Memory B cell (primary cell): Measurements from ENCODE around the gene RPS6KC1.
"Not testable (repeated sequence)": the region's sequence is repeated elsewhere in the genome, so short reads cannot be mapped to it uniquely, and the experiment has no call there.

Experiments used
- ATAC-seq: fragments of 150-1000 bp; cut with Tn5 transposase; 2 replicates; pipeline ENCODE4 v1.10.0; 2021; ENCODE audit warnings: low read depth, mild to moderate bottlenecking, moderate library complexity
- DNase-seq, 2 donors: peaks; one replicate each; pipeline ENCODE4 v3.0.0; 2022; ENCODE audit warnings: low spot score in 2 of 2
- H3K27ac Mint-ChIP-seq: one replicate; pipeline ENCODE4 v1.8.0; 2022; ENCODE audit warnings: mild to moderate bottlenecking, moderate library complexity, mixed read lengths
- H3K27me3 Mint-ChIP-seq: one replicate; pipeline ENCODE4 v1.8.0; 2022; ENCODE audit warnings: mixed read lengths
- H3K36me3 Mint-ChIP-seq: one replicate; pipeline ENCODE4 v1.8.0; 2022; ENCODE audit warnings: mild to moderate bottlenecking, mixed read lengths
- H3K4me1 Mint-ChIP-seq: one replicate; pipeline ENCODE4 v1.8.0; 2022; ENCODE audit warnings: mixed read lengths
- H3K4me3 Mint-ChIP-seq: one replicate; pipeline ENCODE4 v1.8.0; 2022; ENCODE audit warnings: mild to moderate bottlenecking, moderate library complexity, mixed read lengths
- H3K9me3 Mint-ChIP-seq: one replicate; pipeline ENCODE4 v1.8.0; 2022; ENCODE audit warnings: mixed read lengths

The RPS6KC1 gene

DNA sequence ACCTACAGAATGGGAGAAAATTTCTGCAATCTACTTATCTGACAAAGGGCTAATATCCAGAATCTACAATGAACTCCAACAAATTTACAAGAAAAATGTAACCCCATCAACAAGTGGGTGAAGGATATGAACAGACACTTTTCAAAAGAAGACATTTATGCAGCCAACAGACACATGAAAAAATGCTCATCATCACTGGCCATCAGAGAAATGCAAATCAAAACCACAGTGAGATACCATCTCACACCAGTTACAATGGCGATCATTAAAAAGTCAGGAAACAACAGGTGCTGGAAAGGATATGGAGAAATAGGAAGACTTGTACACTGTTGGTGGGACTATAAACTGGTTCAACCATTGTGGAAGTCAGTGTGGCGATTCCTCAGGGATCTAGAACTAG lies 168.0 kb downstream of the RPS6KC1 start:
- H3K9me3 Mint-ChIP-seq, H3K27me3 Mint-ChIP-seq, H3K27ac Mint-ChIP-seq, H3K4me3 Mint-ChIP-seq, H3K4me1 Mint-ChIP-seq, H3K36me3 Mint-ChIP-seq, ATAC-seq, DNase-seq: not testable (repeated sequence)

GRCh38 chr1:213221209-213221608 lies 170.2 kb downstream of the RPS6KC1 start:
- Mint-ChIP-seq H3K27ac (no peak overlapping the region), H3K9me3 (no peaks in the 10 kb centered on the region), H3K36me3 (peaks cover 5% of the 10 kb centered on the region), H3K4me1 (no peaks in the 10 kb centered on the region), H3K4me3 (no peak overlapping the region), H3K27me3 (no peaks in the 10 kb centered on the region)
- DNase-seq (no peak), ATAC-seq (no peak)

GRCh38 chr1:213227458-213227857 lies 176.4 kb downstream of the RPS6KC1 start:
- H3K4me3 Mint-ChIP-seq, result no peak overlapping the region
- H3K36me3 Mint-ChIP-seq, result peaks cover 18% of the 10 kb centered on the region
- DNase-seq (no peak), ATAC-seq (no peak)
- H3K9me3 Mint-ChIP-seq, result no peaks in the 10 kb centered on the region
- peaks cover 2% of the 10 kb centered on the region for H3K4me1 Mint-ChIP-seq
- H3K27me3 Mint-ChIP-seq, result no peaks in the 10 kb centered on the region
- no peak overlapping the region for H3K27ac Mint-ChIP-seq

DNA sequence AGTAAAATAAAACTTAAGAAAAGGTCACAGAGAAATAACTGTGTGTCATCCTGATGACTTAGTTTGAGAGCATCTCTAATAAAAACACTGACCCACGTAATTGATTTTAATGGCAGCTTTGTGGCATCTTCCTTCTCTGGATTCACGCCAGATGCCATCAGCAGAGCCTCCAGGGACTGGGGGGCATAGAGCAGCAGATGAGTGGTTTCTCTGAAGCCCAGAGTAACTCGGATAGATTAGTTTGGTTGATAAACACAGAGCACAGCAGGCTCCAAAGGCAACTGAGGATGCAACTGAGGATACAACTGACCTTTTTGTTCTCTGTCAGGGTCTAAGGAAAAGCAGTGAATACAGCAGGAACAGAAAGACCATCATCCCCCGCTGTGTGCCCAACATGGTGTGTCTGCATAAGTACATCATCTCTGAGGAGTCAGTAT lies 180.8 kb downstream of the RPS6KC1 start:
- DNase-seq (no peak), ATAC-seq (no peak)
- peaks cover 2% of the 10 kb centered on the region for H3K4me1 Mint-ChIP-seq
- no peak overlapping the region for H3K4me3 Mint-ChIP-seq
- peaks cover 15% of the 10 kb centered on the region for H3K36me3 Mint-ChIP-seq
- H3K27me3 Mint-ChIP-seq, result no peaks in the 10 kb centered on the region
- H3K27ac Mint-ChIP-seq, result no peak overlapping the region
- H3K9me3 Mint-ChIP-seq, result no peaks in the 10 kb centered on the region

DNA sequence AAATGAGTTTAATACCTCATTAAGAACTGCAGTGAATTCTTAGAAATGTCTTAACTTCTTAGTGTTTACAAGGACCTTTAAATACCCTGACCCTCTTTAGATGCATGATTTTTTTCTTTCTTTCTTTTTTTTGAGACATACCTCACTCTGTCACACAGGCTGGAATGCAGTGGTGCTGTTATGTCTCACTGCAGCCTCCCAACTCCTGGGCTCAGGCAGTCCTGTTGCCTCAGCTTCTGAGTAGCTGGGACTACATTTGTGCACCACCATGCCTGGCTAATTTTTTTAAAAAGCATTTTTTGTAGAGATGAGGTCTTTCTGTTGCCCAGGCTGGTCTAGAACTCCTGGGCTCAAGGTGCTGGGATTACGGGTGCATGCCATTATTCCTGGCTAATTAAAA lies 191.8 kb downstream of the RPS6KC1 start:
- no peak overlapping the region for H3K4me3 Mint-ChIP-seq
- no peaks in the 10 kb centered on the region for H3K27me3 Mint-ChIP-seq
- ATAC-seq, result no peak
- DNase-seq, result no peak
- H3K36me3 Mint-ChIP-seq, result peaks cover 8% of the 10 kb centered on the region
- no peaks in the 10 kb centered on the region for H3K4me1 Mint-ChIP-seq
- H3K27ac Mint-ChIP-seq, result no peak overlapping the region
- H3K9me3 Mint-ChIP-seq, result no peaks in the 10 kb centered on the region

DNA sequence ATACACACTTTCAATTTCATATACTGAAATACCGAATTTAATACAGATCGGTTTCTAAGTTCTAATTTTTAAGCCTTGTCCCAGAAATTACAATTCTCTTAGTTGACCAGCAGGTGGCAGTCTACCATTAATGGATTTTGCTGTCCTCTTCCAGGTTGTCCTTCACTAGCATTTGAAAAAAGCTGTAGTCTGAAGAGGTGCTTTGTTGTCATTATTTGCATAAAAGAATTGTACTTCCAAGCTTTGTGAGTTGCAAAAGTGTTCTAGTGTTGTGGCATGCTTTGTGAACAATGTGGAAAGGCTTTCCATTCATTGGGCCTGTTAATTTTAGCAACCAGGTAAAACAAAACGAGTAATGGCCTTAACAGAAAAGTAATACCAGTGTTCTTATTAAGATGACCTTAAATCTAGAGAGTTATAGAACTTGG lies 193.6 kb downstream of the RPS6KC1 start:
- no peaks in the 10 kb centered on the region for H3K27me3 Mint-ChIP-seq
- no peak overlapping the region for H3K4me3 Mint-ChIP-seq
- no peak overlapping the region for H3K27ac Mint-ChIP-seq
- H3K4me1 Mint-ChIP-seq, result no peaks in the 10 kb centered on the region
- peaks cover 8% of the 10 kb centered on the region for H3K36me3 Mint-ChIP-seq
- ATAC-seq (no peak), DNase-seq (peak; percentile 6 to 19)
- H3K9me3 Mint-ChIP-seq, result no peaks in the 10 kb centered on the region

DNA sequence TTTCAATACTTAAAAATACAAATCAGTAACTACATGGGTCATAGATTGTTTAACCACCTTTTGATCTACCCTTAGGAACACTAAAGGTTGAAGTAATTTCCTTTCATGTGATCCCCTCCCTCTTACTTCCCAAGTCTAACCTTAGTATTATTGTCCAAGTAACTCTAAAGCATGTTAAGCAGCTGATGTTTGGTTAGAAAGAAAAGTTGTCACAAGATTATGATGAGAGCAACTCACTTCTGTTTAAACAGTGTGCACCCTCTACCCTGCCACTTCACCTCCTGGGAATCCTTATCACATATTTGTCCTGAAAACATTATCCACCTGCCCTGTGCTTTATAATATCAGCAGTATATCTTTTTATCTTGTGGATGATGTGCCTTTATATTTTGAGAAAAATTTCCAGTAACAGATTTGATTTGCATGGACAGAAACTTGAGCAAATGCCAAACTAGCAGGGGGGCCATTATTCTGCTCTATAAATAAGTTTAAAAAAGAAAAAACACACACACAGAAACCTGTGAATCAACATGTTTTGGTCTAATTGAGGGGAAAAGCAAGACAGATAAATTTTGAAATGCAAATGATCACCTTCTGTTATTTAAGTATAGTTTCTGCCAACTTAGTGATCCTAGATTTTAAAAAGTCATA lies 194.3 kb downstream of the RPS6KC1 start:
- no peak for DNase-seq
- Mint-ChIP-seq H3K27me3 (no peaks in the 10 kb centered on the region), H3K27ac (no peak overlapping the region), H3K36me3 (peaks cover 8% of the 10 kb centered on the region), H3K9me3 (no peaks in the 10 kb centered on the region), H3K4me1 (no peaks in the 10 kb centered on the region), H3K4me3 (no peak overlapping the region)
- ATAC-seq, result no peak

- H3K27ac Mint-ChIP-seq, result no peak overlapping the region
- H3K4me1 Mint-ChIP-seq, result no peaks in the 10 kb centered on the region
- no peaks in the 10 kb centered on the region for H3K9me3 Mint-ChIP-seq
- ATAC-seq, result no peak
- H3K4me3 Mint-ChIP-seq, result no peak overlapping the region
- no peaks in the 10 kb centered on the region for H3K27me3 Mint-ChIP-seq
- no peak for DNase-seq
- peaks cover 9% of the 10 kb centered on the region for H3K36me3 Mint-ChIP-seq
Observed at GRCh38 chr1:213247038-213247437, 196.0 kb downstream of the RPS6KC1 start.

GRCh38 chr1:213249395-213249794 lies 198.4 kb downstream of the RPS6KC1 start:
- ATAC-seq (no peak), DNase-seq (no peak)
- Mint-ChIP-seq H3K27ac (no peak overlapping the region), H3K36me3 (peaks cover 11% of the 10 kb centered on the region), H3K9me3 (no peaks in the 10 kb centered on the region), H3K27me3 (no peaks in the 10 kb centered on the region), H3K4me3 (no peak overlapping the region), H3K4me1 (no peaks in the 10 kb centered on the region)

- Mint-ChIP-seq H3K36me3 (peaks cover 11% of the 10 kb centered on the region), H3K9me3 (no peaks in the 10 kb centered on the region), H3K27ac (no peak overlapping the region), H3K4me1 (no peaks in the 10 kb centered on the region), H3K4me3 (no peak overlapping the region), H3K27me3 (no peaks in the 10 kb centered on the region)
- ATAC-seq, result no peak
- DNase-seq, result no peak
Observed at GRCh38 chr1:213250041-213250440, 199.0 kb downstream of the RPS6KC1 start.

DNA sequence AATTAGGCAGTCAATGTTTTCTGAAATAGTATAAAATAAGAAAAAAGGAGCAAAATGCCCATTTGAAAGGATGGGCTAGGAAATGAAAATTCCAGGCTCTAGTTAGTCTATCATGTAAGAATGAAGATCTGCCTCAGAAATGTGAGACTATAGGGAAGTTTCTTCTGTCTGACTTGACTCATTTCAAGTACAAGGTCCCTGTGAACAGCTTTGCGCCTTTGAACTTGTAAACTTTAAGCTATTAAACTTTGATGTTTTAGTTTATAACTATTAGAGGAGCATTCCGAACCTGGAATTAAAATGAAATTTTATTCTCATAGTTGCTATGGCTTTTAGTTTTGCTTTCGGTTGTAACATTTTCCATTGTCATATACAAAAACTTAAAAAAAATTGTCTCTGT lies 199.4 kb downstream of the RPS6KC1 start:
- Mint-ChIP-seq H3K4me1 (no peaks in the 10 kb centered on the region), H3K27ac (no peak overlapping the region), H3K36me3 (peaks cover 11% of the 10 kb centered on the region), H3K27me3 (no peaks in the 10 kb centered on the region), H3K4me3 (no peak overlapping the region), H3K9me3 (no peaks in the 10 kb centered on the region)
- ATAC-seq (no peak), DNase-seq (no peak)

DNA sequence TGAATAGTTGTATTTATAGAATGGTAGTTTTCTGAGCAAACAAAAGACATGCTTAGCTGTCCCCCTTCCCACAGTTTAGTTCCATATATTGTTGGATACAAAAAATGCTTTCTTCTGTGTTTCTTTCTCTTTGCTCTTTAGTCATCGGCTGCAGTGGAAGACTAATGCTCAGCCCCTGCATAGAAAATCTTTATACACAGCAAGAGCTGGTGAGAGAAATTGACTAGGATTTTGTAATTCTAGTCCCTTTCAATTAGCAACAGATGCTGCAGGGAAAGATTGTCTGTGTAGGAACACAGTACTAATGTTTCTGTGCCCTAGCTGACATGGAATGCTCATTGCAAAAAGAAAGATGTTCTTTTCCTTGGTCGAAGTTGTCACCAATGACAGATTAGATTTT lies 200.9 kb downstream of the RPS6KC1 start:
- H3K4me1 Mint-ChIP-seq, result peaks cover 5% of the 10 kb centered on the region
- DNase-seq, result no peak
- H3K27me3 Mint-ChIP-seq, result no peaks in the 10 kb centered on the region
- no peak overlapping the region for H3K4me3 Mint-ChIP-seq
- H3K36me3 Mint-ChIP-seq, result peaks cover 13% of the 10 kb centered on the region
- no peak for ATAC-seq
- no peaks in the 10 kb centered on the region for H3K9me3 Mint-ChIP-seq
- H3K27ac Mint-ChIP-seq, result no peak overlapping the region

DNA sequence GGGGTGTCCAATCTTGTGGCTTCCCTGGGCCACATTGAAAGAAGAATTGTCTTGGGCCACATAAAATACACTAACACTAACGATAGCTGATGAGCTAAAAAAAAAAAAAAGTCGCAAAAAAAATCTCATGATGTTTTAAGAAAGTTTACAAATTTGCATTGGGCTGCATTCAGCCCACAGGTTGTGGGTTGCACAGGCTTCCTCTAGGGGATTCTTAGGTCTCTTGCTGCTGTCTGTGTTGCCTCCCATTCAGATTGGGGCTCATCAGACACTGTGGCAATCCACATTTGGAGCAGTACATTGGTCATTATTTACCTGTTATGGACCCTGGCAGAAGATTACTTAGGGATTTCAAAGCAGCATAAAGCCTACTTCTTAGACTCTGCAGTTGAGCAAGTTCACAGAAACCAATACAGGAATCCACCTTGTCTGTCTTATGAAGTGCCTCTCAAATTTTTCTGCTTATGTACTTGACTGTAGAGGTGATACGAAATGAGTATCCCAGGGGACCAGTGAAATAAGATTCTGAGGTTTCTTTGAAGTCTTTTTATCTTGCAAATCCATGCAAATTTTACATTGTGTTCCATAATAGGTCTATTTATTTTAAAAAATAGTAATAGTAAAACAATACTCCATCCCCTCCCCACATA lies 205.5 kb downstream of the RPS6KC1 start:
- Mint-ChIP-seq H3K4me1 (peaks cover 5% of the 10 kb centered on the region), H3K27me3 (no peaks in the 10 kb centered on the region), H3K36me3 (peaks cover 7% of the 10 kb centered on the region), H3K27ac (no peak overlapping the region), H3K9me3 (no peaks in the 10 kb centered on the region), H3K4me3 (no peak overlapping the region)
- ATAC-seq (peak; percentile 29), DNase-seq (no peak)

- no peak for ATAC-seq
- H3K27me3 Mint-ChIP-seq, result no peaks in the 10 kb centered on the region
- H3K36me3 Mint-ChIP-seq, result peaks cover 17% of the 10 kb centered on the region
- H3K9me3 Mint-ChIP-seq, result no peaks in the 10 kb centered on the region
- no peak overlapping the region for H3K4me3 Mint-ChIP-seq
- H3K27ac Mint-ChIP-seq, result no peak overlapping the region
- no peak for DNase-seq
- peaks cover 5% of the 10 kb centered on the region for H3K4me1 Mint-ChIP-seq
Observed at GRCh38 chr1:213260311-213261075, 209.5 kb downstream of the RPS6KC1 start.
